HG03439 (cell line): ENCODE data around the gene EDIL3.

ENCODE experiments used
- ATAC-seq: cut with Tn5 transposase; IDR thresholded peaks from one replicate; pipeline ENCODE4 v1.9.1; 2021; ENCODE audit warnings: mild to moderate bottlenecking, moderate library complexity; ENCODE audit not compliant: unreplicated experiment

Gene EDIL3

DNA sequence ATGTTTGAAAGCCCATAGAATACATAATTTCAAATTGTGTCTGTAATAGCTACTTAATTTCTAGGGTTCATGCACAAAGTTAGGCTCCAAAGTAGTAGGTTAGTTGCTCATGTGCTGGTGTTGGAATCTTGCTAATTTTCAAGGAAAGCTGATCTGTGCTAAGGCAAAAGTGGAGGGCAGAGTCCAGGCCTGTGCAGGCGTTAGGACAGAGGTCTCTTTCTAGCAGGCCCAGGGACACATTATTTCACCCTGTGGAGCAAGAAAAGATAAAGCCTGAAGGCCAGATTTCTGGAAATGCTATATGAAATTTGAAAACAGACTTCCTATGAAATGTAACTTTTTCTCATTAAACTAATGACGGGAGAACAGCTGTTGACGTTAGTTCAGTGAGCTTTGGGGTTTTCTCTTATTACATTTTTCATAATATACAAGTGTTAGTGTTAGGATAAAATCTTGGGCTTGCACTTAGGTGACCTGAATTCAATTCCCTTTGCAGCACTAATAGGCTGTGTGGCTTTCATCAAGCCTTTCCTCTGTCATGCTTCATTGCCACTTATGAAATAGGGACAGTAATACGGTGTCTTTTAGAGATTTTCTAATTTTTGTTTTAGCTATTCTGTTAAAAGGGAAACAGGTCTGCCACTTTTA is 467.3 kb downstream of the EDIL3 start:
- ATAC-seq: no peak

DNA sequence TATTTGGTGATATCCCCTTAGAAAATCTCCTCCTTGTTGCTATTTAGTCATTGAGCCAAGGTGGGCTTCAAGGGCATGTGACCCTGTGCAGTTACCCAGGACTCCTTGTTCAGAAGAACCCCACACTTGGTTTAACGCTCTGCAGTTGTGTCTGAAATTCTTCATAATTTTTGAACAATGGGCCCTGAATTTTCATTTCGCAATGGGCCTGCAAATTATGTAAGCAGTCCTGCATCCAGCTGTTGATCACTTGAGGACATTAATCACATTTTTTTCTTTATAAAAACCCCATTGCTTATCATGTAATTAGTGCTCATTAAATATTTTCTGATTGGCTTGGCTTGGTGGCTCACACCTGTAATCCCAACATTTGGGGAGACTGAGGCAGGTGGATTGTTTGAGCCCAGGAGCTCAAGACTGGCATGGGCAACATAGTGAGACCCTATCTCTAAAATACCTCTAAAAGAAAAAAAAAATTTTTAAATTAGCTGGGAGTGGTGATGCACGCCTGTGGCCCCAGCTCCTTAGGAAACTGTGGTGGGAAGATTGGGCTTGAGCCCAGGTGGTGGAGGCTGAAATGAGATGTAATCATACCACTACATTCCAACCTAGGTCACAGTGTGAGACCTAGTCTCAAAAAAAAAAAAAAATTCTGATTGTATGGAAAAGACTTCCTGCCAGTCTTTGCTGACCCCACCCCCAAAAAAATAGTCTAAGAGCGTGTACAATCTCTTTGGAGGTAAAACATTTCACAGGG is 469.8 kb downstream of the EDIL3 start:
- ATAC-seq: no peak

- ATAC-seq: no peak
Observed at GRCh38 chr5:83914199-83914598, 470.5 kb downstream of the EDIL3 start.

GRCh38 chr5:83913593-83913992 is 471.1 kb downstream of the EDIL3 start:
- no peak for ATAC-seq

DNA sequence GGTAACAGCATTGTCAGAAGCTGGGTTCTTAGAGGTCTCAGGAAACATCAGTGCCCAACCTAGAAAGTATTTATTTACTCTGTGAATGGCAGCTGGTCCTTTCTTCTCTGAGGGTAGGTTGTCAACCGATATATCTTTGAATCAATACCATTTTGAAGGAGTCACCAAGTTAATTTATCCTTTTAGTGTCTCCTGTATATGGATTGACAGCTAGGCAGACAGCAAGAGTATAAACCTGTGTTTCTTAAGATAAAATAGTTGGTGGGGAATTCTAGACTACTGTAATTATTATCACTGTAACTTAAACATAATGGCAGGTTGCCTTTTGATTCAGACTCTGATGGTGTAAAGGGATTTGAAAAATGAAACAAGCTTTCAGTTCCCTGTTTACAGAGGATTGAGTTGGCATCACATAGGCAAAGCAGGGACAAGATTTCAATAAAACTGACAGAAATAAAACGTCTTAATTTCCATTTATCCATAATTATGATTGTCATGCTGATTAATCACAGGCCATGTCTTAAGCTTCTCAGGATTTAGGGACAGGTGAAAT is 473.2 kb downstream of the EDIL3 start:
- no peak for ATAC-seq

- no peak for ATAC-seq
Observed at GRCh38 chr5:83900306-83900705, 484.4 kb downstream of the EDIL3 start.

DNA sequence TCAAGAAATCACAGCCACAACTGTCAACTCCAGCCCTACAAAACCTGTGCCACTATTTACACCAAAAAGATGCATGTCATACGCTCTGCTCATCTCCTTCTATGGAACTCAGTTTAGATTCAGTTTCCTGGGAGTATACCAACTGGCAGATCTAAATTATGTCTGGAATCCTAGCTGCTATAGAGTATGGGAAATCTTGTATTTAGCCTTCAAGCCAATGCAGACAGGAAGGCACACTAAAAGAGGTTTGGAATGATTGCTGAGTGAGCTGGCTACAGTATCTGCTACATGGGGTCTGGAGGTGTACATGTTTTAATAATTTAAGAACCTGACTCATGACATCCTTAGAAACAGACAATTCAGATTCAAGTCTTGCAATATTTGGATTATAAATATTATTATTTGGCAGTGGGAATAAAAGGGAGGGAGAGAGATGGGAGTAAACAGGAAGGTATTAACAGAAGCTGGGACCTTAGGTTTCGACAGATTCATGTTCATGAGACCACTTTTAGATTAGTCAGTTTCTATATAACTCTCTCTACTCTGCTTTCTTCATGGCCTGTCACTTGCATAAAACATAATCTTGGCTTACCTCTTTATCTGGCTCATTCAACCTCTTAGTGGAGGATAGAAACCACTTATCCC is 485.2 kb downstream of the EDIL3 start:
- no peak for ATAC-seq

- ATAC-seq: no peak
Observed at GRCh38 chr5:83895860-83896259, 488.8 kb downstream of the EDIL3 start.

GRCh38 chr5:83891261-83891660 is 493.4 kb downstream of the EDIL3 start:
- no peak for ATAC-seq
